K562 (cell line): Measurements from ENCODE around the gene UCHL5. TPM values are rescaled to one million over a fixed set of nuclear protein-coding genes. Genes with fewer than 3 reads are reported as not detected.

ENCODE experiments used
- ATAC-seq: fragments of 200-7000 bp; cut with Tn5 transposase; 3 replicates; pipeline ENCODE4 v1.9.1; 2020; ENCODE audit warnings: moderate library complexity
- BruUV-seq: library from RNA; stranded (reverse); fragments of 400-500 nt; replicated peaks from 2 replicates; lab custom pipeline; 2021; lab: Mats Ljungman, UMichigan
- CTCF ChIA-PET: fragments of 300-600 bp; formaldehyde crosslinking; extraction: SDS; loops from one replicate; lab custom pipeline; 2021; ENCODE audit warnings: low intra/inter-chr PET ratio; lab: Yijun Ruan, JAX
- POLR2A ChIA-PET: fragments of 300-600, 350-650 bp; sonication (Branson Sonifier 250); formaldehyde crosslinking; extraction: SDS; loops from one replicate; lab custom pipeline; 2021; ENCODE audit warnings: antibody characterized with exemption, inconsistent platforms; lab: Yijun Ruan, JAX
- DNase-seq, 4 experiments: peaks; one replicate each; pipeline versions ENCODE4 v3.0.0 to v3.0.0-alpha.2; 2011 to 2018; ENCODE audit warnings: low spot score in 3 of 4, mixed read lengths in 3 of 4; ENCODE audit errors: extremely low read depth in 1 of 4
- FAIRE-seq: peaks from 2 replicates; lab custom pipeline; 2011; peaks lifted over from hg19 to GRCh38; lab: Jason Lieb, UNC
- H2AFZ ChIP-seq: 2 replicates; pipeline ENCODE4 v1.6.0; 2011; ENCODE audit warnings: low read depth, low read length, control low read depth, inconsistent platforms
- H3K27ac ChIP-seq: fragments of 200-600 bp; 3 replicates; pipeline ENCODE4 v1.8.0; 2011; ENCODE audit warnings: low read depth, mild to moderate bottlenecking, control low read depth, inconsistent platforms, low read length, moderate library complexity, mixed read lengths; ENCODE audit errors: extremely low read depth
- H3K27me3 ChIP-seq, 2 experiments: fragments of 300-600 bp in 1 of 2; 2 replicates in 1 of 2; 3 replicates in 1 of 2; pipeline versions ENCODE4 v1.6.0 to v1.8.0; 2011; ENCODE audit warnings: inconsistent platforms in 2 of 2, low read length in 2 of 2, mild to moderate bottlenecking in 1 of 2, mixed read lengths in 1 of 2, moderate library complexity in 1 of 2; ENCODE audit not compliant: control insufficient read depth in 2 of 2, insufficient read depth in 2 of 2
- H3K36me3 ChIP-seq: fragments of 300-600 bp; 3 replicates; pipeline ENCODE4 v1.8.0; 2011; ENCODE audit warnings: mild to moderate bottlenecking, low read length, inconsistent platforms; ENCODE audit not compliant: control insufficient read depth, insufficient read depth
- H3K4me1 ChIP-seq, 2 experiments: fragments of 200-600 bp in 1 of 2; replicated peaks in 1 of 2; 2 replicates in 1 of 2; 3 replicates in 1 of 2; pipeline versions ENCODE4 v1.5.1 to v1.8.0; 2011; ENCODE audit warnings: inconsistent platforms in 2 of 2, low read length in 2 of 2, mild to moderate bottlenecking in 1 of 2, mixed read lengths in 1 of 2, moderate library complexity in 1 of 2; ENCODE audit not compliant: control insufficient read depth in 2 of 2, insufficient read depth in 2 of 2
- H3K4me2 ChIP-seq: 2 replicates; pipeline ENCODE4 v1.6.1; 2011; ENCODE audit warnings: low read length, control low read depth, inconsistent platforms, mixed read lengths; ENCODE audit not compliant: insufficient read depth
- H3K4me3 ChIP-seq: fragments of 200-600 bp; sonication (generic), shearing (Covaris generic); 2 replicates; pipeline ENCODE4 v1.5.1; 2016; ENCODE audit warnings: control low read depth, inconsistent platforms
- H3K79me2 ChIP-seq: fragments of 200-600 bp; 3 replicates; pipeline ENCODE4 v1.8.0; 2011; ENCODE audit warnings: low read length, inconsistent platforms; ENCODE audit not compliant: control insufficient read depth, insufficient read depth
- H3K9ac ChIP-seq, 2 experiments: 2 replicates each; pipeline versions ENCODE4 v1.6.0 to v1.6.1; 2011; ENCODE audit warnings: low read depth in 2 of 2, low read length in 2 of 2, control low read depth in 1 of 2, inconsistent platforms in 1 of 2, mild to moderate bottlenecking in 1 of 2, mixed read lengths in 1 of 2; ENCODE audit not compliant: insufficient read depth in 1 of 2
- H3K9me1 ChIP-seq: one replicate; pipeline ENCODE4 v1.6.0; 2011; ENCODE audit warnings: inconsistent platforms, mild to moderate bottlenecking, low read length, moderate library complexity; ENCODE audit not compliant: control insufficient read depth, insufficient read depth
- H3K9me3 ChIP-seq: replicated peaks from 2 replicates; pipeline ENCODE4 v1.5.1; 2011; ENCODE audit warnings: low read depth, low read length, inconsistent platforms; ENCODE audit not compliant: control insufficient read depth, insufficient read depth
- H4K20me1 ChIP-seq: replicated peaks from 2 replicates; pipeline ENCODE4 v1.6.1; 2011; ENCODE audit warnings: low read length, inconsistent platforms, mixed read lengths; ENCODE audit not compliant: control insufficient read depth, insufficient read depth
- CBX2 ChIP-seq: fragments of 200-600 bp; sonication (generic); IDR thresholded peaks from one replicate; pipeline ENCODE4 v1.6.1; 2012; ENCODE audit warnings: mild to moderate bottlenecking, low read length, inconsistent platforms; ENCODE audit not compliant: insufficient read depth, poor library complexity, severe bottlenecking
- CTBP1 ChIP-seq: fragments of 450-650 bp; IDR thresholded peaks from 2 replicates; pipeline ENCODE4 v1.6.1; 2016; ENCODE audit warnings: borderline replicate concordance
- DACH1 ChIP-seq: fragments of 450-650 bp; IDR thresholded peaks from 2 replicates; pipeline ENCODE4 v1.6.1; 2018; ENCODE audit not compliant: partially characterized antibody
- ETS2 ChIP-seq: IDR thresholded peaks from 2 replicates; pipeline ENCODE4 v1.6.1; 2016; ENCODE audit warnings: borderline replicate concordance, missing genetic modification characterization, mild to moderate bottlenecking, moderate library complexity, missing compliant biosample characterization; ENCODE audit not compliant: poor library complexity, severe bottlenecking
- GTF2F1 ChIP-seq: IDR thresholded peaks from 2 replicates; pipeline ENCODE4 v1.6.1; 2011; ENCODE audit warnings: low read depth, low read length, improper control_type of control experiment
- HCFC1 ChIP-seq: IDR thresholded peaks from 2 replicates; pipeline ENCODE4 v1.6.1; 2012; ENCODE audit warnings: low read depth, low read length, improper control_type of control experiment
- OTX1 ChIP-seq: fragments of 450-650 bp; formaldehyde crosslinking; IDR thresholded peaks from 2 replicates; pipeline ENCODE4 v1.4.0; 2022; ENCODE audit warnings: mild to moderate bottlenecking
- WGBS: fragments of 100-300 bp; shearing (Covaris generic); methylation state at CpG from one replicate; pipeline ENCODE4 v1.1.6; 2016; ENCODE audit warnings: low coverage, mixed read lengths; ENCODE audit not compliant: insufficient coverage; ENCODE audit errors: missing lambda C conversion rate; 5-methylcytosine and 5-hydroxymethylcytosine counted together
- in situ Hi-C: fragments of 300-500 bp; cut with MboI; formaldehyde crosslinking; loops from 4 replicates; pipeline ENCODE4 v1.15.0; 2018; ENCODE audit warnings: inconsistent platforms, mixed read lengths
- intact Hi-C: fragments of 100-400 bp; cut with micrococcal nuclease; formaldehyde crosslinking; loops from 2 replicates; pipeline ENCODE4 v1.14.2; 2022
- polyA plus RNA-seq, 8 experiments: library from polyadenylated mRNA; depleted of rRNA in 4 of 8; stranded (reverse) in 5 of 8; unstranded in 3 of 8; fragments of >200 nt; fragmentation: Nextera tagmentation in 2 of 8; fragmentation: Illumina TruSeq in 1 of 8; extraction: Ambion mirVana in 2 of 8; extraction: Trizol in 1 of 8; gene quantifications; 2 replicates each; pipeline versions ENCODE4 v1.2.1 to v1.2.3, GENCODE V29; 2011 to 2014; ENCODE audit warnings: inconsistent platforms in 1 of 8, missing spikeins in 1 of 8
- total RNA-seq, 7 experiments: library from RNA; depleted of rRNA in 6 of 7; stranded (reverse); fragments of >200 nt in 6 of 7; fragmentation: Illumina TruSeq in 2 of 7; extraction: Trizol in 2 of 7; gene quantifications; 2 replicates each; pipeline versions ENCODE4 v1.2.1 to v1.2.3, GENCODE V29; 2011 to 2021; ENCODE audit warnings: low replicate concordance in 1 of 7
- TF ChIP-seq, protein P1 (sequence below): sonication (generic); formaldehyde crosslinking; IDR thresholded peaks from 2 replicates; pipeline ENCODE4 v1.8.0; 2023; ENCODE audit warnings: missing genetic modification reagents, mild to moderate bottlenecking, borderline replicate concordance
- TF ChIP-seq, protein P2 (sequence below), 2 experiments: fragments of 450-650 bp; formaldehyde crosslinking in 1 of 2; IDR thresholded peaks; 2 replicates each; pipeline versions ENCODE4 v1.4.0 to v1.6.1; 2014 to 2020; ENCODE audit warnings: mild to moderate bottlenecking in 2 of 2, borderline replicate concordance in 1 of 2, low read depth in 1 of 2

Gene UCHL5
- total and polyA plus RNA-seq, 9 of the 15 experiments (the other 6 are each of a cell fraction or from before 2014, with no cell fraction given) = 61.0 to 206 (median 122) TPM

DNA sequence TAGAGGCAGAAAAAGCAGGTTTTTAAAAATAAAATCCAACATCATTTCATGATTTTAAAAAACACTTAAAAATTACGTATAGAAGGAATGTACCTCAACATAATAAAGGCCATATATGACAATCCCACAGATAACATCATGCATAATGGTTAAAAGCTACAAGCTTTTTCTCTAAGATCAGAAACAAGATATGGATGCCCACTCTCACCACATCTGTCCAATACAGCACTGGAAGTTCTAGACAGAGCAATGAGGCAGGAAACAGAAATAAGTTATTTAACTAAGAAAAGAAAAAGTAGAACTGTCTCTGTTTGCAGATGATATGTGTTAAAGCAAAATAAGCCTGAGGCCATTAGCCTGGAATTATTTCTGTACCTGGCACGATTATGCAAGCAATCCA, 96.3 kb downstream of the UCHL5 start:
- H3K36me3 ChIP-seq = no peaks in the 10 kb centered on the region
- H4K20me1 ChIP-seq = no peaks in the 10 kb centered on the region
- DNase-seq (no peak), FAIRE-seq (no peak), ATAC-seq (no peak)
- ChIA-PET CTCF (no interaction called here), POLR2A (interaction anchor here (1.0 to 2.2 kb wide), 2 partner anchors 14 to 96 kb away, joined by 3 to 7 read pairs; partner anchors contain the start of gene UCHL5)
- peaks cover 0 to 3% of the 10 kb centered on the region in 2 experiments; a peak in 2 of 5 replicates for H3K4me1 ChIP-seq
- H3K9me3 ChIP-seq = no peaks in the 10 kb centered on the region
- H3K27ac ChIP-seq = no peak overlapping the region
- no peak overlapping the region for H2AFZ ChIP-seq
- no peak overlapping the region for H3K4me2 ChIP-seq
- no peaks in the 10 kb centered on the region for H3K27me3 ChIP-seq
- H3K79me2 ChIP-seq = no peaks in the 10 kb centered on the region
- no peak overlapping the region for H3K4me3 ChIP-seq
- no TSS peak for BruUV-seq
- no peak overlapping the region for H3K9ac ChIP-seq
- in situ Hi-C loops (no loop called here), intact Hi-C loops (no loop called here)
- H3K9me1 ChIP-seq = no peaks in the 10 kb centered on the region
- 29% methylated on average over 2 of the region's 2 CpGs for WGBS
- TF ChIP-seq HCFC1 (no peak), ETS2 (tag) (no peak), CTBP1 (no peak), DACH1 (no peak), GTF2F1 (no peak), OTX1 (no peak), CBX2 (no peak)
- TF ChIP-seq, protein P1, sequence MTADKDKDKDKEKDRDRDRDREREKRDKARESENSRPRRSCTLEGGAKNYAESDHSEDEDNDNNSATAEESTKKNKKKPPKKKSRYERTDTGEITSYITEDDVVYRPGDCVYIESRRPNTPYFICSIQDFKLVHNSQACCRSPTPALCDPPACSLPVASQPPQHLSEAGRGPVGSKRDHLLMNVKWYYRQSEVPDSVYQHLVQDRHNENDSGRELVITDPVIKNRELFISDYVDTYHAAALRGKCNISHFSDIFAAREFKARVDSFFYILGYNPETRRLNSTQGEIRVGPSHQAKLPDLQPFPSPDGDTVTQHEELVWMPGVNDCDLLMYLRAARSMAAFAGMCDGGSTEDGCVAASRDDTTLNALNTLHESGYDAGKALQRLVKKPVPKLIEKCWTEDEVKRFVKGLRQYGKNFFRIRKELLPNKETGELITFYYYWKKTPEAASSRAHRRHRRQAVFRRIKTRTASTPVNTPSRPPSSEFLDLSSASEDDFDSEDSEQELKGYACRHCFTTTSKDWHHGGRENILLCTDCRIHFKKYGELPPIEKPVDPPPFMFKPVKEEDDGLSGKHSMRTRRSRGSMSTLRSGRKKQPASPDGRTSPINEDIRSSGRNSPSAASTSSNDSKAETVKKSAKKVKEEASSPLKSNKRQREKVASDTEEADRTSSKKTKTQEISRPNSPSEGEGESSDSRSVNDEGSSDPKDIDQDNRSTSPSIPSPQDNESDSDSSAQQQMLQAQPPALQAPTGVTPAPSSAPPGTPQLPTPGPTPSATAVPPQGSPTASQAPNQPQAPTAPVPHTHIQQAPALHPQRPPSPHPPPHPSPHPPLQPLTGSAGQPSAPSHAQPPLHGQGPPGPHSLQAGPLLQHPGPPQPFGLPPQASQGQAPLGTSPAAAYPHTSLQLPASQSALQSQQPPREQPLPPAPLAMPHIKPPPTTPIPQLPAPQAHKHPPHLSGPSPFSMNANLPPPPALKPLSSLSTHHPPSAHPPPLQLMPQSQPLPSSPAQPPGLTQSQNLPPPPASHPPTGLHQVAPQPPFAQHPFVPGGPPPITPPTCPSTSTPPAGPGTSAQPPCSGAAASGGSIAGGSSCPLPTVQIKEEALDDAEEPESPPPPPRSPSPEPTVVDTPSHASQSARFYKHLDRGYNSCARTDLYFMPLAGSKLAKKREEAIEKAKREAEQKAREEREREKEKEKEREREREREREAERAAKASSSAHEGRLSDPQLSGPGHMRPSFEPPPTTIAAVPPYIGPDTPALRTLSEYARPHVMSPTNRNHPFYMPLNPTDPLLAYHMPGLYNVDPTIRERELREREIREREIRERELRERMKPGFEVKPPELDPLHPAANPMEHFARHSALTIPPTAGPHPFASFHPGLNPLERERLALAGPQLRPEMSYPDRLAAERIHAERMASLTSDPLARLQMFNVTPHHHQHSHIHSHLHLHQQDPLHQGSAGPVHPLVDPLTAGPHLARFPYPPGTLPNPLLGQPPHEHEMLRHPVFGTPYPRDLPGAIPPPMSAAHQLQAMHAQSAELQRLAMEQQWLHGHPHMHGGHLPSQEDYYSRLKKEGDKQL (CRISPR knock-in tag) = no peak
- TF ChIP-seq, protein P2, sequence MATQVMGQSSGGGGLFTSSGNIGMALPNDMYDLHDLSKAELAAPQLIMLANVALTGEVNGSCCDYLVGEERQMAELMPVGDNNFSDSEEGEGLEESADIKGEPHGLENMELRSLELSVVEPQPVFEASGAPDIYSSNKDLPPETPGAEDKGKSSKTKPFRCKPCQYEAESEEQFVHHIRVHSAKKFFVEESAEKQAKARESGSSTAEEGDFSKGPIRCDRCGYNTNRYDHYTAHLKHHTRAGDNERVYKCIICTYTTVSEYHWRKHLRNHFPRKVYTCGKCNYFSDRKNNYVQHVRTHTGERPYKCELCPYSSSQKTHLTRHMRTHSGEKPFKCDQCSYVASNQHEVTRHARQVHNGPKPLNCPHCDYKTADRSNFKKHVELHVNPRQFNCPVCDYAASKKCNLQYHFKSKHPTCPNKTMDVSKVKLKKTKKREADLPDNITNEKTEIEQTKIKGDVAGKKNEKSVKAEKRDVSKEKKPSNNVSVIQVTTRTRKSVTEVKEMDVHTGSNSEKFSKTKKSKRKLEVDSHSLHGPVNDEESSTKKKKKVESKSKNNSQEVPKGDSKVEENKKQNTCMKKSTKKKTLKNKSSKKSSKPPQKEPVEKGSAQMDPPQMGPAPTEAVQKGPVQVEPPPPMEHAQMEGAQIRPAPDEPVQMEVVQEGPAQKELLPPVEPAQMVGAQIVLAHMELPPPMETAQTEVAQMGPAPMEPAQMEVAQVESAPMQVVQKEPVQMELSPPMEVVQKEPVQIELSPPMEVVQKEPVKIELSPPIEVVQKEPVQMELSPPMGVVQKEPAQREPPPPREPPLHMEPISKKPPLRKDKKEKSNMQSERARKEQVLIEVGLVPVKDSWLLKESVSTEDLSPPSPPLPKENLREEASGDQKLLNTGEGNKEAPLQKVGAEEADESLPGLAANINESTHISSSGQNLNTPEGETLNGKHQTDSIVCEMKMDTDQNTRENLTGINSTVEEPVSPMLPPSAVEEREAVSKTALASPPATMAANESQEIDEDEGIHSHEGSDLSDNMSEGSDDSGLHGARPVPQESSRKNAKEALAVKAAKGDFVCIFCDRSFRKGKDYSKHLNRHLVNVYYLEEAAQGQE (IDR thresholded peaks at IDR 0.05; ENCODE audit: borderline replicate concordance) = no peak
- TF ChIP-seq, protein P2 (CRISPR knock-in tag; IDR thresholded peaks at IDR 0.05; ENCODE audit: low read depth) = no peak
